Transverse colon (tissue), 4 donors: ENCODE results near the gene TPM4. TPM values are rescaled to one million over a fixed set of nuclear protein-coding genes. Genes with fewer than 3 reads are reported as not detected.

Source experiments
- DNase-seq: peaks from one replicate; pipeline ENCODE4 v3.0.0-alpha.2; 2019
- H3K27ac ChIP-seq, 4 donors: fragments of 200-600 bp; sonication (generic); 2 replicates each; pipeline ENCODE4 v1.5.1; 2016 to 2018; ENCODE audit warnings: inconsistent platforms in 4 of 4
- H3K27me3 ChIP-seq: fragments of 200-600 bp; sonication (generic); 2 replicates; pipeline ENCODE4 v1.5.1; 2017; ENCODE audit warnings: inconsistent platforms
- H3K36me3 ChIP-seq, 4 donors: fragments of 200-600 bp; sonication (generic); 2 replicates each; pipeline ENCODE4 v1.5.1; 2017 to 2019; ENCODE audit warnings: inconsistent platforms in 4 of 4
- H3K4me1 ChIP-seq, 4 donors: fragments of 200-600 bp; sonication (generic); 2 replicates each; pipeline ENCODE4 v1.5.1; 2017 to 2020; ENCODE audit warnings: inconsistent platforms in 4 of 4
- H3K4me3 ChIP-seq, 4 donors: fragments of 200-600 bp; sonication (generic); 1 replicate in 1 of 4; 2 replicates in 3 of 4; pipeline versions ENCODE4 v1.5.1 to v1.6.1; 2017 to 2019; ENCODE audit warnings: inconsistent platforms in 4 of 4
- H3K9me3 ChIP-seq, 2 donors: fragments of 200-600 bp; sonication (generic); 2 replicates each; pipeline ENCODE4 v1.5.1; 2017 to 2019; ENCODE audit warnings: inconsistent platforms in 2 of 2
- EP300 ChIP-seq: sonication (generic); formaldehyde crosslinking; IDR thresholded peaks from one replicate; pipeline ENCODE4 v1.6.1; 2017; ENCODE audit warnings: antibody characterized with exemption, low read depth
- POLR2A ChIP-seq: fragments of 450-650 bp; IDR thresholded peaks from one replicate; pipeline ENCODE4 v1.6.1; 2016; ENCODE audit warnings: antibody characterized with exemption, mild to moderate bottlenecking, moderate library complexity
- POLR2AphosphoS5 ChIP-seq, 3 donors: sonication (generic); formaldehyde crosslinking; IDR thresholded peaks; one replicate each; pipeline ENCODE4 v1.6.1; 2016; ENCODE audit warnings: antibody characterized with exemption in 3 of 3
- WGBS, 2 donors: methylation state at CpG; one replicate each; pipeline ENCODE4 v1.1.5; 2018; ENCODE audit warnings: low coverage in 1 of 2; 5-methylcytosine and 5-hydroxymethylcytosine counted together
- in situ Hi-C, 4 donors: fragments of 200-750 bp; cut with MboI; loops; one replicate each; pipeline versions ENCODE4 v1.15.0 to v1.15.1; 2017; ENCODE audit warnings: low sequenced_read_pairs in 3 of 4, low pct_ligation_motif_present in 1 of 4, low pct_unique_long_range_greater_than_20kb in 1 of 4
- intact Hi-C: fragments of 100-400 bp; cut with DNase I; formaldehyde crosslinking; loops from one replicate; pipeline ENCODE4 v1.15.1; 2023; ENCODE audit warnings: low total_unique reads
- total RNA-seq, 4 donors: library from RNA; depleted of rRNA; stranded (reverse); fragments of >200 nt; gene quantifications; one replicate each; pipeline ENCODE4 v1.1.0, GENCODE V29; 2016
- TF ChIP-seq, protein P1 (sequence below), 5 experiments: fragments of 200-600 bp in 3 of 5; fragments of 450-650 bp in 2 of 5; sonication (generic) in 3 of 5; IDR thresholded peaks; 1 replicate in 2 of 5; 2 replicates in 3 of 5; pipeline ENCODE4 v1.5.1; 2016 to 2017; ENCODE audit warnings: antibody characterized with exemption in 5 of 5, inconsistent platforms in 3 of 5, mild to moderate bottlenecking in 2 of 5, moderate library complexity in 1 of 5

TPM4 gene
- total RNA-seq, 4 donors from 2014 or later = 228 to 491 (median 288) TPM

DNA sequence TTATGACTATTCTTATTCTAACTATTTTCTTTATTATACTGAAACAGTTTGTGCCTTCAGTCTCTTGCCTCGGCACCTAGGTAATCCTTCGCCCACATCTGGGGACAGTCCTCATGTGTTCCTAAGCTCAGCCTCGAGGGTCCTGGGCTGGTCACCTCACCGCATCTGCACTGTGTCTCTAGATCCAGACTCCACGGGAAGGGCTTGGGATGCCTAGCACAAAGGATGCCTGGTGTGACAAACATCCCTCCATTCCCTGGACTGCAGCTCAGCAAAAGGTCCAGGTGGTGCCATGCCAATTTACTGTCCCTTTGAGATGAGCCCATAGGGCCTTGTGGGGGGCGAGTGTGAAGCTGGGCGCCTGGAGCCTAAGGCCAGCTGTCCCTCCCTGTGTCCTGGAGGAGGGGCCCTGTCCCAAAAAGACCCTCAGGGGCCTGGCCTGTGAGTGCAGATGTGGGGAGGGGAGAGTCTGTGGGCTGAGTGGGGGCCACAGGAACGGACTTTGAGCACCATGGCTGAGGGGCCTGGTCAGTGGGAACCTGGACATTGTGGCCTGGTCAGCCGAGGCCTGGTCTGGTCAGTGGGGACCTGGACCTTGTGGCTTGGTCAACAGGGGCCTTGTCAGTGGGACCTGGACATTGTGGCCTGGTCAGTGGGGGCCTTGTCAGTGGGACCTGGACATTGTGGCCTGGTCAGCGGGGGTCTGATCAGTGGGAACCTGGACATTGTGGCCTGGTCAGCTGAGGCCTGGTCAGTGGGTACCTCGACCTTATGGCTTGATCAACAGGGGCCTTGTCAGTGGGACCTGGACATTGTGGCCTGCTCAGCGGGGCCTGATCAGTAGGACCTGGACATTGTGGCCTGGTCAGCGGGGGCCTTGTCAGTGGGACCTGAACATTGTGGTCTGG is 45.1 kb upstream of the TPM4 start:
- intact Hi-C loops = no loop called here
- in situ Hi-C loops = no loop called here
- Histone ChIP-seq H3K36me3 (no peaks in the 10 kb centered on the region), H3K4me3 (no peak overlapping the region), H3K27me3 (no peaks in the 10 kb centered on the region), H3K27ac (no peak overlapping the region), H3K4me1 (no peaks in the 10 kb centered on the region), H3K9me3 (no peaks in the 10 kb centered on the region)
- 80 to 85% methylated on average over 5 to 13 of the region's 13 CpGs for WGBS, 2 donors
- no peak for DNase-seq
- no peak for TF ChIP-seq POLR2A
- TF ChIP-seq, protein P1, sequence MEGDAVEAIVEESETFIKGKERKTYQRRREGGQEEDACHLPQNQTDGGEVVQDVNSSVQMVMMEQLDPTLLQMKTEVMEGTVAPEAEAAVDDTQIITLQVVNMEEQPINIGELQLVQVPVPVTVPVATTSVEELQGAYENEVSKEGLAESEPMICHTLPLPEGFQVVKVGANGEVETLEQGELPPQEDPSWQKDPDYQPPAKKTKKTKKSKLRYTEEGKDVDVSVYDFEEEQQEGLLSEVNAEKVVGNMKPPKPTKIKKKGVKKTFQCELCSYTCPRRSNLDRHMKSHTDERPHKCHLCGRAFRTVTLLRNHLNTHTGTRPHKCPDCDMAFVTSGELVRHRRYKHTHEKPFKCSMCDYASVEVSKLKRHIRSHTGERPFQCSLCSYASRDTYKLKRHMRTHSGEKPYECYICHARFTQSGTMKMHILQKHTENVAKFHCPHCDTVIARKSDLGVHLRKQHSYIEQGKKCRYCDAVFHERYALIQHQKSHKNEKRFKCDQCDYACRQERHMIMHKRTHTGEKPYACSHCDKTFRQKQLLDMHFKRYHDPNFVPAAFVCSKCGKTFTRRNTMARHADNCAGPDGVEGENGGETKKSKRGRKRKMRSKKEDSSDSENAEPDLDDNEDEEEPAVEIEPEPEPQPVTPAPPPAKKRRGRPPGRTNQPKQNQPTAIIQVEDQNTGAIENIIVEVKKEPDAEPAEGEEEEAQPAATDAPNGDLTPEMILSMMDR (IDR thresholded peaks at IDR 0.05) = no peak
- no peak for TF ChIP-seq EP300
- no peak for TF ChIP-seq POLR2AphosphoS5 (IDR thresholded peaks at IDR 0.05)

DNA sequence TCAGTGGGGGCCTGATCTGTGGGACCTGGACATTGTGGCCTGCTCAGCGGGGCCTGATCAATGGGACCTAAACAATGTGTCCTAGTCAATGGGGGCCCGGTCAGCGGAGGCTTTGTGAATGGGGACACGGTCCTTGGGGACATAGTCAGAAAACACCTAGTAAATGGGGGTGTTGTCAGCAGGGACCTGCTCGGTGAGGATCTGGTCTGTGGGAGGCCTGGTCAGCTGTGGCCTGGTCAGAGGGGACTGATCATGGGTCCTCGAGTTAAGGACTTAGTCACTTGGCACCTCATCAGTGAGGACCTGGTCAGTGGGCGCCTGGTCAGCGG is 44.5 kb upstream of the TPM4 start:
- H3K4me3 ChIP-seq = no peak overlapping the region

DNA sequence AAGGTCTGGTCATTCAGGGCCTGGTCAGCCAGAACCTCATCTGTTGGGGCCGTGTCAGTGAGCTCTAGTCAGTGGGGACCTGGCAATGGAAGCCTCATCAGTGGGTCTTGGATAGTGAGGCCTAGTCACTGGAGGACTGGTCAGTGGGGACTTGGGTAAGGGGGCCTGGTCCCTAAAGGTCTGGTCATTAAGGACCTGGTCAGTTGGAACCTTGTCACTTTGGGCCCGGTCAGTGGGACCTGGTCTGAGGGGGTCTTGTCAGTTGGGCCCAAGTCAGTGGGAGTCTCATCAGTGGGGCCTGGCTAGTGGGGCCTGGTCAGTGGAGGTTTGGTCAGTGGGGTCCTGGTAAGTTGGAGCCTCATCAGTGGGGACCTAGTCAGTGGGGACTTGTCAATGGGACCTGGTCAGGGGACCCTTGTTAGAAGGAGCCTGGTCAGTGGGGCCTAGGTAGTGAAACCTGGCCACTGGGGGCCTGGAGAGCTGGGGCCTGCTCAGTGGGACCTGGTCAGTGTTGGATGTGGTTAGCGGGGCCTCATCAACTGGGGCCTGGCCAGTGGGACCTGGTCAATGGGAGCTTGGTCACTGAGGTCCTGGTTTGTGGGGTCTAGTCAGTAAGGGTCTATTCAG is 43.7 kb upstream of the TPM4 start:
- 88% methylated on average over 2 of the region's 3 CpGs; no CpG with 5 or more reads in 1 of the 2 donors for WGBS, 2 donors
- no peak overlapping the region for H3K27ac ChIP-seq
- no peaks in the 10 kb centered on the region for H3K36me3 ChIP-seq
- TF ChIP-seq POLR2AphosphoS5 (IDR thresholded peaks at IDR 0.05) (no peak), POLR2A (no peak), EP300 (no peak)
- TF ChIP-seq, protein P1 (IDR thresholded peaks at IDR 0.05) = no peak
- H3K27me3 ChIP-seq = no peaks in the 10 kb centered on the region
- H3K4me1 ChIP-seq = no peaks in the 10 kb centered on the region
- in situ Hi-C loops (no loop called here), intact Hi-C loops (no loop called here)
- no peak overlapping the region for H3K4me3 ChIP-seq
- DNase-seq = no peak
- no peaks in the 10 kb centered on the region for H3K9me3 ChIP-seq

More for the DNA sequence above, 44.5 kb upstream of the TPM4 start:
- Histone ChIP-seq H3K27ac (no peak overlapping the region), H3K36me3 (no peaks in the 10 kb centered on the region), H3K27me3 (no peaks in the 10 kb centered on the region), H3K4me1 (no peaks in the 10 kb centered on the region), H3K9me3 (no peaks in the 10 kb centered on the region)
- TF ChIP-seq EP300 = no peak
- TF ChIP-seq POLR2A = no peak
- TF ChIP-seq POLR2AphosphoS5 (IDR thresholded peaks at IDR 0.05) = no peak
- TF ChIP-seq, protein P1 (IDR thresholded peaks at IDR 0.05) = no peak
- intact Hi-C loops (no loop called here), in situ Hi-C loops (no loop called here)
- DNase-seq = no peak
- 92% methylated on average over 8 of the region's 8 CpGs; no CpG with 5 or more reads in 1 of the 2 donors for WGBS, 2 donors

DNA sequence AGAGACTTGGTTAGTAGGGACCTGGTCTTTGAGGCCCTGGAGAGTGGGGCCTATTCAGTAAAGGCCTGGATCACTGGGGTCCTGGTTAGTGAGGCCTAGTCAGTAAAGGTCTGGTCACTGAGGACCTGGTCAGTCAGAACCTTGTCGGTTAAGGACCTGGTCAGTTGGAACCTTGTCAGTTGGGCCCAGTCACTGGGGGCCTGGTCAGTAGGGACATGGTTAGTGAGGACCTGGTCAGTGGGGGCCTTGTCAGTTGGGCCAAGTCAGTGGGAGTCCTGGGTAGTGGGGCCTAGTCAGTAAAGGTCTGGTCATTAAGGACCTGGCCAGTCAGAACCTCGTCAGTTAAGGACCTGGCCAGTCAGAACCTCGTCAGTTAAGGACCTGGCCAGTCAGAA is 43.2 kb upstream of the TPM4 start:
- Histone ChIP-seq H3K27me3 (no peaks in the 10 kb centered on the region), H3K9me3 (no peaks in the 10 kb centered on the region), H3K36me3 (no peaks in the 10 kb centered on the region), H3K4me1 (no peaks in the 10 kb centered on the region), H3K4me3 (no peak overlapping the region), H3K27ac (no peak overlapping the region)
- WGBS, 2 donors = 93% methylated on average over 3 of the region's 3 CpGs; no CpG with 5 or more reads in 1 of the 2 donors
- TF ChIP-seq POLR2A (no peak), POLR2AphosphoS5 (IDR thresholded peaks at IDR 0.05) (no peak), EP300 (no peak)
- TF ChIP-seq, protein P1 (IDR thresholded peaks at IDR 0.05) = no peak
- in situ Hi-C loops = no loop called here
- DNase-seq = no peak
- intact Hi-C loops = no loop called here
